Adrenal gland (tissue), 12 donors: ENCODE measurements around the gene COPE. TPM values are rescaled to one million over a fixed set of nuclear protein-coding genes. Genes with fewer than 3 reads are reported as not detected.
A peak's percentile ranks its signal among the peaks of the same experiment; 100 is the strongest.

Experiments
- DNase-seq, 7 donors: peaks; one replicate each; pipeline ENCODE4 v3.0.0-alpha.2; 2019 to 2020
- H3K27ac ChIP-seq, 5 donors: fragments of 200-600 bp; sonication (generic) in 4 of 5; 1 replicate in 3 of 5; 2 replicates in 2 of 5; pipeline versions ENCODE4 v1.5.1 to v1.8.0; 2016 to 2020; ENCODE audit warnings: mild to moderate bottlenecking in 1 of 5
- H3K27me3 ChIP-seq: fragments of 200-600 bp; 2 replicates; pipeline ENCODE4 v1.8.0; 2021
- H3K36me3 ChIP-seq, 2 donors: fragments of 200-600 bp; replicated peaks in 1 of 2; 1 replicate in 1 of 2; 2 replicates in 1 of 2; pipeline versions ENCODE4 v1.5.1 to v1.8.0; 2018 to 2022
- H3K4me1 ChIP-seq, 2 donors: fragments of 200-600 bp; replicated peaks in 1 of 2; 1 replicate in 1 of 2; 2 replicates in 1 of 2; pipeline versions ENCODE4 v1.5.1 to v1.8.0; 2018 to 2021
- H3K4me3 ChIP-seq, 4 donors: fragments of 200-600 bp; sonication (generic) in 3 of 4; one replicate each; pipeline ENCODE4 v1.5.1; 2016 to 2018
- H3K9me3 ChIP-seq, 3 donors: fragments of 200-600 bp; sonication (generic) in 1 of 3; replicated peaks in 1 of 3; 1 replicate in 2 of 3; 2 replicates in 1 of 3; pipeline versions ENCODE4 v1.5.1 to v1.8.0; 2016 to 2021
- POLR2A ChIP-seq, 2 donors: fragments of 450-650 bp; IDR thresholded peaks; one replicate each; pipeline ENCODE4 v1.6.1; 2017; ENCODE audit warnings: antibody characterized with exemption in 2 of 2, mild to moderate bottlenecking in 2 of 2, moderate library complexity in 1 of 2
- WGBS, 4 donors: extraction: QIAGEN DNeasy Blood & Tissue Kit in 2 of 4; methylation state at CpG; one replicate each; pipeline versions ENCODE4 v1.1.5 to v1.1.7; 2013 to 2017; 5-methylcytosine and 5-hydroxymethylcytosine counted together
- intact Hi-C, 2 donors: fragments of 100-400 bp; cut with DNase I; formaldehyde crosslinking; loops; one replicate each; pipeline versions ENCODE4 v1.14.1 to v1.15.0; 2022 to 2023
- polyA plus RNA-seq, 3 donors: library from polyadenylated mRNA; stranded (reverse); fragments of 200-250 nt in 2 of 3; fragments of 350-450 nt in 1 of 3; fragmentation: Illumina TruSeq in 1 of 3; extraction: RNeasy Lipid Tissue Mini Kit (QIAGEN cat#74804) in 1 of 3; gene quantifications; one replicate each; pipeline ENCODE4 v1.2.3, GENCODE V29; 2013 to 2014
- total RNA-seq, 9 donors: library from RNA; depleted of rRNA in 4 of 9; stranded (reverse); fragments of >200 nt in 4 of 9; fragments of 120-200 nt in 1 of 9; fragmentation: NEBNext Ultra II Directional in 1 of 9; extraction: Animal tissue kit (Norgen Biotek cat#: 25700) in 1 of 9; gene quantifications; one replicate each; pipeline versions ENCODE4 v1.1.0 to v1.2.4, GENCODE V29; 2013 to 2023
- TF ChIP-seq, protein P1 (sequence below), 6 experiments: fragments of 450-650 bp in 4 of 6; fragments of 200-600 bp in 2 of 6; sonication (generic) in 1 of 6; IDR thresholded peaks; 1 replicate in 5 of 6; 2 replicates in 1 of 6; pipeline versions ENCODE4 v1.5.1 to v1.8.0; 2016 to 2021; ENCODE audit warnings: antibody characterized with exemption in 6 of 6, mild to moderate bottlenecking in 2 of 6, moderate library complexity in 1 of 6
- donor health status: healthy with polysubstance abuse.
- donor health status: Bipolar disorder and iron deficiency.
- donor health status: DM: yes; HTN: yes; CAD: no.
- donor health status: DM: no; HTN: no; CAD: no.
- donor health status: DM: no; HTN: no; CAD: no.
- donor health status: DM: yes; HTN: yes; CAD: no.

Gene COPE
- total and polyA plus RNA-seq, 12 donors = 45.1 to 400 (median 298) TPM

DNA sequence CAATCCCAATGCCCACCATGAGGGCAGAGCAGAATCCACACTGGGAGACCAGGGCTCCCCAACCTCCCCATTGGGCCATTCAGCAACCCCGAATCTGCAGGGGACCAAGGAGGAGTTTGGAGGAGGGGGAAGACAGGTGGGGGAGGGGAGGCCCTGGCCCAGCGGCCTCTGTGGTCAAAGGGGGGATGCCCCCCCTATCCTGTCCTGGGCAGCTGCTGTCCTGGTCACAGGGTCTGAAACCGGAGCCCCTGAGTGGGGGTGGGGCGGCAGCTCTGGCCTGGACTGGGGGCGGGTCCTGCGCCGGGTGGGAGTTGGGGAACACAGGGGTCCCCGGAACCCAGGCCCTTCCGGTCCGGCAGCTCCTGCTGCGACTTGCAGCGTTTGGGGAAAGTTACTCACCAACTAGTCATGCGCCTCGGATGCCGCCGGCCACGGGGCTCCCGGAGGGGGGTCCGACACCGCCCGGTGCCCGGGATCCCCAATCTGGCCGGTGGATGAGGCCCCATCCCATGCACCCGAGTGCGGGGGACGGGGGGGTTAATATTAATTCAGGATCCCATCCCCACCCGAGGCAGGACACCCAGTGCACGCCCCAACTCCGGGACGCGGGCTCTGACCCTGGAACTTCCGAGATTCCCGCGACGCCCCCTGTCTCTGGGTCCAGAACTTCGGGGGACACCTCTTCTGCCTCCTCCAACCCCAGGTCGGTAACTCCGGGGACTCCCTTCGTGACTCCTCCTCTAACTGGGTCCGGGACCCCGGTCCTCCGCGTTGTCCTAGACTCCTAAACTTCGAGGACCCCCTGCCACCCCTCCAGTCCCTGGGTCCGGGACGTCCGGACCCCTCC is 21.0 kb upstream of the COPE start:
- intact Hi-C loops = loop anchor here in 1 of 2 donors (5.0 kb wide), 1 partner anchor 42 kb away; no protein-coding TSS in a partner anchor

DNA sequence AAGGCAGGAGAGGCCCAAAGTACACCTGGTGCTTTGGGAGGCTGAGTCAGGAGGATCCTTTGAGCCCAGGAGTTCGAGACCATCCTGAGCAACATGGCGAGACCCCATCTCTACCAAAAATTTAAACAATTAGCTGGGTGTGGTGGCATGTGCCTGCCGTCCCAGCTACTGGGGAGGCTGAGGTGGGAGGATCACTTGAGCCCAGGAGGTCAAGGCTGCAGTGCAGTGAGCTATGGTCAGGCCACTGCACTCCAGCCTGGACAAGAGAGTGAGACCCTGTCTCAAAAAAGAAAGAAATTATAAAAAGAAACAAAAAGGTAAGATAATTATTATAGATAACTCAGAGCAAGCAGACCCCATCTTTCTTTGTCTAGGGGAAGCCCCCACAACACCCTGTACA is 20.0 kb upstream of the COPE start:
- Histone ChIP-seq H3K36me3 (no peaks in the 10 kb centered on the region), H3K27me3 (no peaks in the 10 kb centered on the region), H3K4me1 (peaks cover 0 to 14% of the 10 kb centered on the region in 2 donors), H3K27ac (peak overlapping the region in 1 of 5 donors; percentile 47), H3K4me3 (no peak overlapping the region), H3K9me3 (no peaks in the 10 kb centered on the region)
- DNase-seq = no peak
- intact Hi-C loops = no loop called here
- WGBS, 4 donors = 76 to 94% (median 89%) methylated on average over 3 of the region's 3 CpGs
- TF ChIP-seq POLR2A (IDR thresholded peaks at IDR 0.05) = no peak
- TF ChIP-seq, protein P1, sequence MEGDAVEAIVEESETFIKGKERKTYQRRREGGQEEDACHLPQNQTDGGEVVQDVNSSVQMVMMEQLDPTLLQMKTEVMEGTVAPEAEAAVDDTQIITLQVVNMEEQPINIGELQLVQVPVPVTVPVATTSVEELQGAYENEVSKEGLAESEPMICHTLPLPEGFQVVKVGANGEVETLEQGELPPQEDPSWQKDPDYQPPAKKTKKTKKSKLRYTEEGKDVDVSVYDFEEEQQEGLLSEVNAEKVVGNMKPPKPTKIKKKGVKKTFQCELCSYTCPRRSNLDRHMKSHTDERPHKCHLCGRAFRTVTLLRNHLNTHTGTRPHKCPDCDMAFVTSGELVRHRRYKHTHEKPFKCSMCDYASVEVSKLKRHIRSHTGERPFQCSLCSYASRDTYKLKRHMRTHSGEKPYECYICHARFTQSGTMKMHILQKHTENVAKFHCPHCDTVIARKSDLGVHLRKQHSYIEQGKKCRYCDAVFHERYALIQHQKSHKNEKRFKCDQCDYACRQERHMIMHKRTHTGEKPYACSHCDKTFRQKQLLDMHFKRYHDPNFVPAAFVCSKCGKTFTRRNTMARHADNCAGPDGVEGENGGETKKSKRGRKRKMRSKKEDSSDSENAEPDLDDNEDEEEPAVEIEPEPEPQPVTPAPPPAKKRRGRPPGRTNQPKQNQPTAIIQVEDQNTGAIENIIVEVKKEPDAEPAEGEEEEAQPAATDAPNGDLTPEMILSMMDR (IDR thresholded peaks at IDR 0.05) = no peak

More for the DNA sequence above, 21.0 kb upstream of the COPE start:
- WGBS, 4 donors = 0 to 1% (median 1%) methylated on average over 15 to 47 of the region's 47 CpGs
- Histone ChIP-seq H3K4me1 (peaks cover 0 to 14% of the 10 kb centered on the region in 2 donors), H3K9me3 (no peaks in the 10 kb centered on the region), H3K27ac (peak overlapping the region in 3 of 5 donors; percentile 47 to 82 (median 66)), H3K36me3 (no peaks in the 10 kb centered on the region), H3K27me3 (no peaks in the 10 kb centered on the region), H3K4me3 (peak overlapping the region; percentile 35 to 75 (median 56))
- TF ChIP-seq, protein P1 (IDR thresholded peaks at IDR 0.05) = no peak
- peak in 1 of 2 donors; percentile 57 for TF ChIP-seq POLR2A (IDR thresholded peaks at IDR 0.05)
- DNase-seq = peak; percentile 61 to 83 (median 66)

- 88 to 93% (median 91%) methylated on average over 13 of the region's 13 CpGs for WGBS, 4 donors
- H3K4me3 ChIP-seq = no peak overlapping the region
- H3K27ac ChIP-seq = no peak overlapping the region
- H3K4me1 ChIP-seq = peaks cover 0 to 7% of the 10 kb centered on the region in 2 donors
- peaks cover 0 to 24% of the 10 kb centered on the region in 2 donors for H3K36me3 ChIP-seq
- no peak for DNase-seq
- no peak for TF ChIP-seq POLR2A (IDR thresholded peaks at IDR 0.05)
- TF ChIP-seq, protein P1 (IDR thresholded peaks at IDR 0.05) = no peak
- intact Hi-C loops = no loop called here
- H3K27me3 ChIP-seq = no peaks in the 10 kb centered on the region
- H3K9me3 ChIP-seq = no peaks in the 10 kb centered on the region
Observed at GRCh38 chr19:18933297-18933696, 14.1 kb upstream of the COPE start.

- Histone ChIP-seq H3K36me3 (peaks cover 0 to 34% of the 10 kb centered on the region in 2 donors), H3K27ac (peak overlapping the region in 1 of 5 donors; percentile 20), H3K4me3 (peak overlapping the region in 1 of 4 donors; percentile 24), H3K4me1 (peaks cover 0 to 7% of the 10 kb centered on the region in 2 donors), H3K9me3 (no peaks in the 10 kb centered on the region), H3K27me3 (no peaks in the 10 kb centered on the region)
- peak; percentile 85 to 96 (median 90) for DNase-seq
- intact Hi-C loops = no loop called here
- TF ChIP-seq, protein P1 (IDR thresholded peaks at IDR 0.05) = no peak
- no peak for TF ChIP-seq POLR2A (IDR thresholded peaks at IDR 0.05)
- WGBS, 4 donors = 12 to 17% (median 15%) methylated on average over 22 to 37 of the region's 37 CpGs
Observed at GRCh38 chr19:18932216-18932841, 13.1 kb upstream of the COPE start.
